ENCODE data around the gene STARD9. TPM values are rescaled to one million over a fixed set of nuclear protein-coding genes. Genes with fewer than 3 reads are reported as not detected.

Gene STARD9
- total and polyA plus RNA-seq, 9 of the 15 experiments (the other 6 are each of a cell fraction or from before 2014, with no cell fraction given): 0.45 to 6.0 (median 3.6) TPM

DNA sequence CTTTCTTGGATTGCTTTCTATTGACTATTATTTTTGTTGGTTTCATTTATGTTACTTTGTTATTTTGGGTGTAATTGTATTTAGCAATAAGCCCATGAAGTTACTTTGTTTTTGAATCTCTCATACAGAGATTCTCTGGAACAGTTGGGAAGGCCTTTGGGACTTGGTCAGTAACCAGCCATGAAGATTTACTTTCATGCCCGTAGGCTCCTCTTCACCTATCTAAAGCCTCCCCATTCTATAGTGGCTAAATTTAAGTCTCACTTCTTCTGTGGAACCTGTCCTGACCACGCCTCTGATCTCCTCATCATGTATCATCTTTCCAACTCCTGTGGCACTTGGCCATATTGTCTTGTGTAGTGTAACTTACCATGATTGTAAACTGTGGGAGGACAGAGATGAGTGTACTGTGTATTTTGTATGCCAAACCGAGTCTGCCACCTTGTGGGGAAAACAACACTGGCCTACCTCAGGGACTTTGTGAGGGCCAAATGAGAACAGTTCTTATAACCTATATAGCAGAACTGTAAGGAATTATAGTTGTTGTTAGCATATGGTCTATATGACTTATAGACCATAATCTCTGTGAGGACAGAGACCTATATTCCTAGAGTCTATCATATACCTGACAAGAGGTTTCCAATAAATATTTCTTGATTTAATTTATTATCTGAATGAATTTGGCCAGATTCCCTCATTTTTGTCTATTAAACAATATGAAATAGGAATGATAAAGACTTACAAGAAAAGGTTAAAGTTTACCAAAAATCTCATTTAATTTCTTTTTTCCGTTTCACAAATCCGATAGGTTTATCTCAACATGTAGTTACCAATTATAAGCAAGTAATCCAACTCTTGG, 75.0 kb downstream of the STARD9 start (continued):
- TF ChIP-seq, protein P1, sequence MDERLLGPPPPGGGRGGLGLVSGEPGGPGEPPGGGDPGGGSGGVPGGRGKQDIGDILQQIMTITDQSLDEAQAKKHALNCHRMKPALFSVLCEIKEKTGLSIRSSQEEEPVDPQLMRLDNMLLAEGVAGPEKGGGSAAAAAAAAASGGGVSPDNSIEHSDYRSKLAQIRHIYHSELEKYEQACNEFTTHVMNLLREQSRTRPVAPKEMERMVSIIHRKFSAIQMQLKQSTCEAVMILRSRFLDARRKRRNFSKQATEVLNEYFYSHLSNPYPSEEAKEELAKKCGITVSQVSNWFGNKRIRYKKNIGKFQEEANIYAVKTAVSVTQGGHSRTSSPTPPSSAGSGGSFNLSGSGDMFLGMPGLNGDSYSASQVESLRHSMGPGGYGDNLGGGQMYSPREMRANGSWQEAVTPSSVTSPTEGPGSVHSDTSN (CRISPR knock-in tag; IDR thresholded peaks at IDR 0.05; ENCODE audit: low read depth): no peak
- TF ChIP-seq, protein P1 (tag; conservative IDR thresholded peaks at IDR 0.05; ENCODE audit: low read depth): peak; percentile 50; the same call in 1 of the 2 replicates
- peak; percentile 59; the same call in 1 of the 2 replicates for TF ChIP-seq ARID2 (IDR thresholded peaks at IDR 0.05)
- 0 out of 2 replicates have a peak, but pooled peaks have one; percentile 41 for TF ChIP-seq NBN (IDR thresholded peaks at IDR 0.05; ENCODE audit: low read depth)
- no peak for TF ChIP-seq ZNF561 (CRISPR knock-in tag; conservative IDR thresholded peaks at IDR 0.05)
- no peak for TF ChIP-seq NCOA6 (IDR thresholded peaks at IDR 0.05)
- peak; percentile 38 to 53; a peak in 1 of 4 replicates for TF ChIP-seq FOXK2 (conservative IDR thresholded peaks at IDR 0.05 in 1 of 2, IDR thresholded peaks at IDR 0.05 in 1 of 2; ENCODE audit: low read depth in 2 of 2)

DNA sequence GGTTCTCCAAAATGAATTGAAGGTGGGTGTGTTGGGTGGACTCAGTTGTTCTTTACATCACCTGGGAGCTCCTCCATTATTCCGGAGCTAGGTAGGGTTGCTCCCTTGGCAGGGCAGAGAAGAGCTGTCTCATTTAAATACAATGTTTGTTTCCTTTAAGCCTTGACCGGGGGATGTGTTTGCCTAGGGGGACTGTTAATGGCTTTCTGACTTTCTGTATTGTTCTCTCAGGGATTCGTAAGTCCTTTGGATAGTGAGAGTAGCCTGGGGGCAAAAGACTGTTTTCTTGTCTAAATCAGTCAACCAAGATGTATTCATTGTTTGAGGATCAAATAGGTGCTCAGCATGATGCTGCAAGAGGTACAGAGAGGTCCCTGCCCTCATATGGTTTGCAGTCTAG, 90.4 kb downstream of the STARD9 start:
- no peak for FAIRE-seq
- Histone ChIP-seq H3K36me3 (ENCODE audit: control insufficient read depth, insufficient read depth, low read length) (no peaks in the 10 kb centered on the region), H3K27me3 (ENCODE audit: control insufficient read depth in 2 of 2, insufficient read depth in 2 of 2, low read length in 2 of 2) (no peaks in the 10 kb centered on the region), H3K4me3 (no peak overlapping the region), H4K20me1 (replicated peaks; ENCODE audit: control insufficient read depth, insufficient read depth, low read length) (no peaks in the 10 kb centered on the region), H3K9me1 (ENCODE audit: control insufficient read depth, insufficient read depth, low read length) (no peaks in the 10 kb centered on the region), H3K4me2 (ENCODE audit: insufficient read depth, low read length) (no peak overlapping the region), H3K79me2 (ENCODE audit: control insufficient read depth, insufficient read depth, low read length) (no peaks in the 10 kb centered on the region), H2AFZ (ENCODE audit: low read depth, low read length) (no peak overlapping the region), H3K4me1 (replicated peaks in 1 of 2; ENCODE audit: control insufficient read depth in 2 of 2, insufficient read depth in 2 of 2, low read length in 2 of 2) (no peaks in the 10 kb centered on the region; a peak in 1 of 5 replicates), H3K27ac (ENCODE audit: extremely low read depth, low read depth, low read length) (no peak overlapping the region), H3K9ac (ENCODE audit: insufficient read depth in 1 of 2, low read depth in 2 of 2, low read length in 2 of 2) (no peak overlapping the region), H3K9me3 (replicated peaks; ENCODE audit: control insufficient read depth, insufficient read depth, low read depth, low read length) (no peaks in the 10 kb centered on the region)
- BruUV-seq (replicated peaks): no TSS peak
- POLR2A ChIA-PET: interaction anchor here (1.3 kb wide), 1 partner anchor 10 kb away, joined by 3 read pairs; no protein-coding TSS in a partner anchor
- ATAC-seq: no peak
- intact Hi-C loops (cut with micrococcal nuclease) (no loop called here), in situ Hi-C loops (cut with MboI) (no loop called here)
- peak; percentile 41 for TF ChIP-seq ZNF316 (IDR thresholded peaks at IDR 0.05)
- no peak for TF ChIP-seq POLR2B (IDR thresholded peaks at IDR 0.05; ENCODE audit: low read depth, partially characterized antibody)
- DNase-seq (ENCODE audit: extremely low read depth in 1 of 4, low spot score in 3 of 4): no peak
- 46% methylated on average over 3 of the region's 3 CpGs for WGBS (ENCODE audit: insufficient coverage, low coverage, missing lambda C conversion rate)
- CTCF ChIA-PET (ENCODE audit: low intra/inter-chr PET ratio): no interaction called here
